PC-9 (cell line): ENCODE data around the gene CD36. TPM values are rescaled to one million over a fixed set of nuclear protein-coding genes. Genes with fewer than 3 reads are reported as not detected.

ENCODE experiments used
- BruUV-seq: library from RNA; stranded (reverse); fragments of 400-500 nt; replicated peaks from 2 replicates; lab custom pipeline; 2021; lab: Mats Ljungman, UMichigan
- CTCF ChIA-PET: fragments of 300-600 bp; sonication (Branson Sonifier 250); formaldehyde crosslinking; loops from one replicate; lab custom pipeline; 2022; ENCODE audit warnings: antibody characterized with exemption; lab: Charles Lee
- POLR2A ChIA-PET: fragments of 300-600 bp; sonication (Branson Sonifier 250); formaldehyde crosslinking; loops from one replicate; lab custom pipeline; 2022; ENCODE audit warnings: antibody characterized with exemption; ENCODE audit not compliant: unreplicated experiment; lab: Charles Lee
- DNase-seq, 2 experiments: peaks; one replicate each; pipeline versions ENCODE4 v3.0.0 to v3.0.0-alpha.2; 2015 to 2022; ENCODE audit warnings: mixed read lengths in 1 of 2
- H2AFZ ChIP-seq: fragments of 200-600 bp; sonication (generic); 2 replicates; pipeline ENCODE4 v1.8.1; 2017; ENCODE audit warnings: antibody characterized with exemption
- H3F3A ChIP-seq: fragments of 200-600 bp; sonication (generic); 2 replicates; pipeline ENCODE4 v1.8.1; 2017; ENCODE audit warnings: antibody characterized with exemption, mild to moderate bottlenecking, low read depth; ENCODE audit not compliant: insufficient read depth
- H3K27ac ChIP-seq: fragments of 200-600 bp; sonication (generic); 2 replicates; pipeline ENCODE4 v1.6.1; 2016; ENCODE audit warnings: mixed run types
- H3K27me3 ChIP-seq: fragments of 200-600 bp; sonication (generic); 2 replicates; pipeline ENCODE4 v1.6.1; 2016; ENCODE audit warnings: low read depth, mixed run types; ENCODE audit not compliant: insufficient read depth
- H3K36me3 ChIP-seq: fragments of 200-600 bp; sonication (generic); 2 replicates; pipeline ENCODE4 v1.6.1; 2016; ENCODE audit warnings: low read depth, mixed run types
- H3K4me1 ChIP-seq: fragments of 200-600 bp; sonication (generic); replicated peaks from 2 replicates; pipeline ENCODE4 v1.6.1; 2016; ENCODE audit warnings: mixed run types; ENCODE audit not compliant: insufficient read depth
- H3K4me2 ChIP-seq: fragments of 200-600 bp; sonication (generic); 2 replicates; pipeline ENCODE4 v1.6.1; 2017; ENCODE audit warnings: mixed run types
- H3K4me3 ChIP-seq: fragments of 200-600 bp; sonication (generic); 2 replicates; pipeline ENCODE4 v1.6.1; 2016; ENCODE audit warnings: mixed run types
- H3K79me2 ChIP-seq: fragments of 200-600 bp; sonication (generic); 2 replicates; pipeline ENCODE4 v1.6.1; 2017; ENCODE audit warnings: low read depth, mixed run types
- H3K9me2 ChIP-seq: fragments of 200-600 bp; sonication (generic); 2 replicates; pipeline ENCODE4 v1.8.1; 2017; ENCODE audit warnings: mild to moderate bottlenecking; ENCODE audit not compliant: insufficient read depth
- H3K9me3 ChIP-seq: fragments of 200-600 bp; sonication (generic); 2 replicates; pipeline ENCODE4 v1.8.1; 2016; ENCODE audit warnings: low read depth; ENCODE audit not compliant: insufficient read depth
- H4K20me1 ChIP-seq: fragments of 200-600 bp; sonication (generic); 2 replicates; pipeline ENCODE4 v1.8.1; 2017; ENCODE audit not compliant: insufficient read depth
- EZH2 ChIP-seq: fragments of 200-600 bp; sonication (generic); IDR thresholded peaks from 2 replicates; pipeline ENCODE4 v1.8.0; 2017; ENCODE audit warnings: antibody characterized with exemption, low read depth
- intact Hi-C: fragments of 100-400 bp; cut with micrococcal nuclease; formaldehyde crosslinking; loops from one replicate; pipeline ENCODE4 v1.10.0; 2022; ENCODE audit not compliant: unreplicated experiment
- total RNA-seq: library from RNA; stranded (reverse); gene quantifications from 2 replicates; pipeline ENCODE4 v1.2.3, GENCODE V29; 2021
- TF ChIP-seq, protein P1 (sequence below): fragments of 200-600 bp; sonication (generic); conservative IDR thresholded peaks from 2 replicates; pipeline ENCODE4 v1.6.1; 2017; ENCODE audit warnings: mixed run types, antibody characterized with exemption, mild to moderate bottlenecking, moderate library complexity

Gene CD36
- total RNA-seq, 1 experiment from 2014 or later: 0.28 TPM

DNA sequence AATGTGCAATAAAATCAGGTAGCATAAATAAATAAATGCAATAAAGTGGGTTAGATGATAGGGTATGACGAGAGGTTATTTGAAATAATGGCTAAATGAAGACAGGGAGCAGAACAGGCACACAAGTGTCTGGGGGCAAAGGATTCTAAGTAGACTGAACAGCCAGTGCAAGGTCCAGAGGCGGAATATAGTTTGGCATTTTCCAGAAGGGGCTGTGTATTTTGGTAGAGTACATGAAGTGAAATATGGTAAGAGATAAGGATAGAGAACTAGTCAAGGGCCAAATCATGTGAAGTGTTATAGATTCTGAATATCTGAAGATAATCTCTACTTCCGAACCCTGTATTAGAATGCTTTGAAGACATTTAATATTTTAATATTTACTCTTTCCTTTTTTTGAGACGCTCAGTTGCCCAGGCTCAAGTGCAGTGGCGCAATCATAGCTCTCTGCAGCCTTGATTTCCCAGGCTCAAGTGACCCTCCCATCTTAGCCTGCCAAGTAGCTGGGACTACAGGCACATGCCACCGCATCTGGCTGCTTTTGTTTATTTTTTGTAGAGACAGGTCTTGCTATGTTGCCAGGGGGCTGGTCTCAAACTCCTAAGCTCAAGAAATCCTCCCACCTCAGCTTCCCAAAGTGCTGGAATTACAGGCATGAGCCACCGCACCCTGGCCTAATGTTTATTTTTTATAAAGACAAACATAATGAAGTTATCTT, 44.4 kb upstream of the CD36 start:
- H3K9me2 ChIP-seq: no peaks in the 10 kb centered on the region
- no peaks in the 10 kb centered on the region for H3K4me1 ChIP-seq
- H2AFZ ChIP-seq: no peak overlapping the region
- no peaks in the 10 kb centered on the region for H3F3A ChIP-seq
- no peaks in the 10 kb centered on the region for H3K36me3 ChIP-seq
- BruUV-seq: no TSS peak
- TF ChIP-seq, protein P1, sequence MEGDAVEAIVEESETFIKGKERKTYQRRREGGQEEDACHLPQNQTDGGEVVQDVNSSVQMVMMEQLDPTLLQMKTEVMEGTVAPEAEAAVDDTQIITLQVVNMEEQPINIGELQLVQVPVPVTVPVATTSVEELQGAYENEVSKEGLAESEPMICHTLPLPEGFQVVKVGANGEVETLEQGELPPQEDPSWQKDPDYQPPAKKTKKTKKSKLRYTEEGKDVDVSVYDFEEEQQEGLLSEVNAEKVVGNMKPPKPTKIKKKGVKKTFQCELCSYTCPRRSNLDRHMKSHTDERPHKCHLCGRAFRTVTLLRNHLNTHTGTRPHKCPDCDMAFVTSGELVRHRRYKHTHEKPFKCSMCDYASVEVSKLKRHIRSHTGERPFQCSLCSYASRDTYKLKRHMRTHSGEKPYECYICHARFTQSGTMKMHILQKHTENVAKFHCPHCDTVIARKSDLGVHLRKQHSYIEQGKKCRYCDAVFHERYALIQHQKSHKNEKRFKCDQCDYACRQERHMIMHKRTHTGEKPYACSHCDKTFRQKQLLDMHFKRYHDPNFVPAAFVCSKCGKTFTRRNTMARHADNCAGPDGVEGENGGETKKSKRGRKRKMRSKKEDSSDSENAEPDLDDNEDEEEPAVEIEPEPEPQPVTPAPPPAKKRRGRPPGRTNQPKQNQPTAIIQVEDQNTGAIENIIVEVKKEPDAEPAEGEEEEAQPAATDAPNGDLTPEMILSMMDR: no peak
- no peak for TF ChIP-seq EZH2
- no peaks in the 10 kb centered on the region for H3K79me2 ChIP-seq
- ChIA-PET POLR2A (no interaction called here), CTCF (no interaction called here)
- no peak for DNase-seq
- H3K27me3 ChIP-seq: no peaks in the 10 kb centered on the region
- no peaks in the 10 kb centered on the region for H4K20me1 ChIP-seq
- H3K4me2 ChIP-seq: no peak overlapping the region
- H3K4me3 ChIP-seq: no peak overlapping the region
- no peaks in the 10 kb centered on the region for H3K9me3 ChIP-seq
- H3K27ac ChIP-seq: no peak overlapping the region
- intact Hi-C loops: no loop called here

DNA sequence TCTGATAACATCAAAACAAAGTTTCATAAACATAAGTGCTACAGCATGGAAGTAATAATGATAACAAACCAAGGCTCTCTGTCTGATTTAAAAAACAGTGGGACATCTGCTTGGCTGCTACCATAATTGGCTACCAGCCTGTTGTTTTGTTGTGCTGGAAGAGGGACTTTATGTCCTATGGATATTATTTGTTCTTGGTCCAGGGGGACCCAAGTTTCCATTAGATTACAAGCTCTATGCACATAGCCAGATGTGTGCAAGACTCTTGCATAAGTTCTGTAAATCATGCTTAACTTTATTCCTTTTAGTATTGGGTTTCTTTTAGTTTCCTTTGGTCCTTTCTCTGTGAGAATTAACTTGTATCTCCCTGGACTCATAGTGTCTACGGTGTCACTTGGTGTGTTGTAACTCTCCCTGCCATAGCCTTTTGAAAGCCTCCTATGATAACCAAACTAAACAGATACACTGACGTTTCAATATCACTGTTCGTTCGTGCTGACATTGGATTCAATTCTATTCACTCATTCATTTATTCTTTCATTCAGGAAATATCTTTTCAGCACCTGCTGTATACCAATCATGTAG, 41.4 kb upstream of the CD36 start:
- peaks cover 5% of the 10 kb centered on the region; the same call in 1 of the 2 replicates for H3K9me2 ChIP-seq
- no peaks in the 10 kb centered on the region for H3K36me3 ChIP-seq
- no peak overlapping the region for H2AFZ ChIP-seq
- no peaks in the 10 kb centered on the region for H3K4me1 ChIP-seq
- H3K27me3 ChIP-seq: no peaks in the 10 kb centered on the region
- no peak overlapping the region for H3K27ac ChIP-seq
- H3F3A ChIP-seq: no peaks in the 10 kb centered on the region
- no peaks in the 10 kb centered on the region for H4K20me1 ChIP-seq
- DNase-seq: no peak
- 0 out of 2 replicates have a peak, but pooled peaks cover 5% of the 10 kb centered on the region for H3K9me3 ChIP-seq
- no peak overlapping the region for H3K4me2 ChIP-seq
- intact Hi-C loops: no loop called here
- no peak for TF ChIP-seq EZH2
- TF ChIP-seq, protein P1: no peak
- ChIA-PET POLR2A (interaction anchor here (0.7 kb wide), 1 partner anchor 16 kb away, joined by 3 read pairs; no protein-coding TSS in a partner anchor), CTCF (no interaction called here)
- H3K4me3 ChIP-seq: no peak overlapping the region
- no TSS peak for BruUV-seq
- H3K79me2 ChIP-seq: no peaks in the 10 kb centered on the region

DNA sequence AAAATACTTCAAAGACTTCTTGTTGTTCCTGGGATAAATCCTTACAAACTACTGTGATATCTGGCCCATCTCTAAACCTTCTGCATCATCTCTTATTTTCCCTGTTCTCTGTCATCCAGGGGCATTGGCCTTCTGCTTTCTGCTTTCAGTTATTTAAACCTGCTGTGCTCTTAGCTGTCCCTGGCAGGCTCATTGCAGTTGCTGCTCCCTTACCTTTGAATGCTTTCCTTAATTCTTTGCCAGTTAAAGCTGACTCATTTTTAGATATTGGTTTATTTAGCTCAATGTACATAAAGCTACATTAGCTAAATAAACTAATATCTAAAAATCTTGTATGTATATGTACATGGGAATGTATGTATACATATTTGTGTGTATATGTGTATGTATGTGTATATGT, 40.6 kb upstream of the CD36 start:
- no peaks in the 10 kb centered on the region for H3K27me3 ChIP-seq
- no peak for DNase-seq
- no peak overlapping the region for H3K4me2 ChIP-seq
- H3K4me3 ChIP-seq: no peak overlapping the region
- ChIA-PET POLR2A (no interaction called here), CTCF (no interaction called here)
- H3K9me2 ChIP-seq: peaks cover 5% of the 10 kb centered on the region; the same call in 1 of the 2 replicates
- 0 out of 2 replicates have a peak, but pooled peaks cover 5% of the 10 kb centered on the region for H3K9me3 ChIP-seq
- no peaks in the 10 kb centered on the region for H4K20me1 ChIP-seq
- no peak overlapping the region for H2AFZ ChIP-seq
- no TSS peak for BruUV-seq
- H3K36me3 ChIP-seq: no peaks in the 10 kb centered on the region
- no peaks in the 10 kb centered on the region for H3F3A ChIP-seq
- intact Hi-C loops: no loop called here
- TF ChIP-seq EZH2: no peak
- TF ChIP-seq, protein P1: no peak
- no peaks in the 10 kb centered on the region for H3K79me2 ChIP-seq
- H3K27ac ChIP-seq: no peak overlapping the region
- H3K4me1 ChIP-seq: no peaks in the 10 kb centered on the region
